GDM1 (cell line): Measurements from ENCODE around the gene LIN7B.

Experiments used
- DNase-seq: peaks from one replicate; lab custom pipeline; 2025; lab: John Stamatoyannopoulos, UW

Gene LIN7B

GRCh38 chr19:49165865-49166301 lies 51.7 kb downstream of the LIN7B start:
- DNase-seq = no peak

GRCh38 chr19:49167857-49168409 lies 53.8 kb downstream of the LIN7B start:
- DNase-seq = no peak
